Osteoblast (primary cell): ENCODE results near the gene PDE1C. TPM values are rescaled to one million over a fixed set of nuclear protein-coding genes. Genes with fewer than 3 reads are reported as not detected.

ENCODE experiments used
- DNase-seq: peaks from one replicate; pipeline ENCODE4 v3.0.0; 2011; ENCODE audit warnings: low spot score, mixed read lengths; ENCODE audit not compliant: insufficient read length; ENCODE audit errors: missing footprints
- H2AFZ ChIP-seq: 2 replicates; pipeline ENCODE4 v1.6.0; 2011; ENCODE audit warnings: mild to moderate bottlenecking, low read length
- H3K27ac ChIP-seq: 2 replicates; pipeline ENCODE4 v1.5.1; 2011; ENCODE audit warnings: mild to moderate bottlenecking, low read depth, low read length, moderate library complexity
- H3K27me3 ChIP-seq: 2 replicates; pipeline ENCODE4 v1.6.0; 2012; ENCODE audit warnings: mild to moderate bottlenecking, control low read depth, inconsistent platforms, low read length, moderate library complexity; ENCODE audit not compliant: insufficient read depth
- H3K36me3 ChIP-seq: 2 replicates; pipeline ENCODE4 v1.5.1; 2011; ENCODE audit warnings: mild to moderate bottlenecking, low read length, control low read depth, moderate library complexity; ENCODE audit not compliant: insufficient read depth
- H3K4me1 ChIP-seq: 2 replicates; pipeline ENCODE4 v1.5.1; 2011; ENCODE audit warnings: mild to moderate bottlenecking, low read length, control low read depth, moderate library complexity; ENCODE audit not compliant: insufficient read depth
- H3K4me2 ChIP-seq: 2 replicates; pipeline ENCODE4 v1.6.0; 2011; ENCODE audit warnings: mild to moderate bottlenecking, low read length; ENCODE audit not compliant: insufficient read depth
- H3K4me3 ChIP-seq: fragments of 200-600 bp; sonication (generic); 3 replicates; pipeline ENCODE4 v1.5.1; 2012; ENCODE audit warnings: mild to moderate bottlenecking, low read length, inconsistent platforms; ENCODE audit not compliant: insufficient read depth
- H3K79me2 ChIP-seq: 2 replicates; pipeline ENCODE4 v1.6.0; 2012; ENCODE audit warnings: mild to moderate bottlenecking, low read length, control low read depth, inconsistent platforms; ENCODE audit not compliant: insufficient read depth
- H3K9me3 ChIP-seq: 2 replicates; pipeline ENCODE4 v1.5.1; 2011; ENCODE audit warnings: low read depth, low read length, control low read depth
- H4K20me1 ChIP-seq: 2 replicates; pipeline ENCODE4 v1.6.0; 2012; ENCODE audit warnings: mild to moderate bottlenecking, low read length, control low read depth; ENCODE audit not compliant: insufficient read depth
- total RNA-seq: library from RNA; depleted of rRNA; stranded (reverse); fragments of >200 nt; gene quantifications from 2 replicates; pipeline ENCODE4 v1.2.3, GENCODE V29; 2012
- TF ChIP-seq, protein P1 (sequence below): IDR thresholded peaks from 2 replicates; pipeline ENCODE4 v1.5.1; 2011; ENCODE audit warnings: mild to moderate bottlenecking, low read depth, low read length, moderate library complexity; ENCODE audit errors: extremely low read depth

Gene PDE1C
- total RNA-seq, 1 donor: 149 TPM

DNA sequence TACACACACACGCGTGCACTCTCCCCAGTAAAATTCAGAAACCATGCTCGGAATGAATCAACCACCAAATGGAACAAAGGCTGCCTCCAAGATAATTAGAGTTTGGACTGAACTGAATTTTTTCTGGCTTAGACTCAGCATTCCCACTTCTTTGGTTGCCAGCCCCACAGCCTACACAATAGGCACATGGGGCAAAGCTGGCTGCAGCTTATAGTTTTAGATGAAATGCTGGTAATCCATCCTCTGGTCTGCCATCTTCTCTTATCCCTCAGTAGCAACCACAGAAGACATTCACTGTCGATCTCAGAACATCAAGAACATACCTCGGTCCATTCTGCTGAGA, 44.2 kb downstream of the PDE1C start:
- DNase-seq: no peak
- Histone ChIP-seq H3K27me3 (no peaks in the 10 kb centered on the region), H3K36me3 (peaks cover 14% of the 10 kb centered on the region), H3K4me3 (no peak overlapping the region), H3K79me2 (peaks cover 32% of the 10 kb centered on the region), H3K9me3 (no peaks in the 10 kb centered on the region), H2AFZ (no peak overlapping the region), H3K4me2 (no peak overlapping the region), H3K4me1 (peaks cover 10% of the 10 kb centered on the region), H3K27ac (no peak overlapping the region), H4K20me1 (no peaks in the 10 kb centered on the region)
- TF ChIP-seq, protein P1, sequence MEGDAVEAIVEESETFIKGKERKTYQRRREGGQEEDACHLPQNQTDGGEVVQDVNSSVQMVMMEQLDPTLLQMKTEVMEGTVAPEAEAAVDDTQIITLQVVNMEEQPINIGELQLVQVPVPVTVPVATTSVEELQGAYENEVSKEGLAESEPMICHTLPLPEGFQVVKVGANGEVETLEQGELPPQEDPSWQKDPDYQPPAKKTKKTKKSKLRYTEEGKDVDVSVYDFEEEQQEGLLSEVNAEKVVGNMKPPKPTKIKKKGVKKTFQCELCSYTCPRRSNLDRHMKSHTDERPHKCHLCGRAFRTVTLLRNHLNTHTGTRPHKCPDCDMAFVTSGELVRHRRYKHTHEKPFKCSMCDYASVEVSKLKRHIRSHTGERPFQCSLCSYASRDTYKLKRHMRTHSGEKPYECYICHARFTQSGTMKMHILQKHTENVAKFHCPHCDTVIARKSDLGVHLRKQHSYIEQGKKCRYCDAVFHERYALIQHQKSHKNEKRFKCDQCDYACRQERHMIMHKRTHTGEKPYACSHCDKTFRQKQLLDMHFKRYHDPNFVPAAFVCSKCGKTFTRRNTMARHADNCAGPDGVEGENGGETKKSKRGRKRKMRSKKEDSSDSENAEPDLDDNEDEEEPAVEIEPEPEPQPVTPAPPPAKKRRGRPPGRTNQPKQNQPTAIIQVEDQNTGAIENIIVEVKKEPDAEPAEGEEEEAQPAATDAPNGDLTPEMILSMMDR: no peak

DNA sequence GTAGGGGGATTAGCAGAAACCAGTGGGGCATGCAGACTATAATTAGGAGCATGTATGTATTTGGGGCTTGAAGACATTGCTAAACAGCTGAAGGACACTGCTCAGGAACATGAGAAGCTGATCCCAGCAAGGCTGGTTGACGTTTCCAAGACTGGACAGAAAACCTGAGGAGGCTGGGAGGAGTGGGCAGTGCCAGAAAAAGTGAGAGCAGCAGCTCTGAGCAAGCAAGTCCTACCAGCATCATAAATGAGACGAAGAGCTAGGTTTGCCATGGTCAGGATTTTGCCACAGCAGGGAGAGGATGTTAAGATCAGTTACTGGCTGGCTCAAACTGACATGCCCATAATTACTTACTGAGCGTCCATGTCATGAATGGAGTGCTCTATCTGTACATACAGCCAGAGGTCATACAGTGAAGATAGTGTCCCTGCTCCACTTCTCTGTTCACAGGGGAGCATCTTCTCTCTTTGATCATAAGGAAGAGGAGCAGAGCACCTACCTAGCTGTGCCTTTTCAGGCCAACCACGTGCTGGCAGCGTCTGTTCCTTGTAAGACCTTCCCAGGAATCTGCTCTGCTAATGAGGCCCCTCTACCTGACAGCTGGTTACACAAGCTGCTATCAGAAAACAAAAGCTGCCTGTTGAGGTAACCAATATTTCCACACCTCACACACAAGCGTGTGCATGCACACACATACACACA, 44.7 kb downstream of the PDE1C start:
- TF ChIP-seq, protein P1: no peak
- Histone ChIP-seq H3K27me3 (no peaks in the 10 kb centered on the region), H3K4me3 (no peak overlapping the region), H4K20me1 (no peaks in the 10 kb centered on the region), H3K27ac (no peak overlapping the region), H3K79me2 (peaks cover 28% of the 10 kb centered on the region), H3K4me2 (no peak overlapping the region), H2AFZ (no peak overlapping the region), H3K4me1 (peaks cover 10% of the 10 kb centered on the region), H3K36me3 (peaks cover 14% of the 10 kb centered on the region), H3K9me3 (no peaks in the 10 kb centered on the region)
- DNase-seq: no peak

DNA sequence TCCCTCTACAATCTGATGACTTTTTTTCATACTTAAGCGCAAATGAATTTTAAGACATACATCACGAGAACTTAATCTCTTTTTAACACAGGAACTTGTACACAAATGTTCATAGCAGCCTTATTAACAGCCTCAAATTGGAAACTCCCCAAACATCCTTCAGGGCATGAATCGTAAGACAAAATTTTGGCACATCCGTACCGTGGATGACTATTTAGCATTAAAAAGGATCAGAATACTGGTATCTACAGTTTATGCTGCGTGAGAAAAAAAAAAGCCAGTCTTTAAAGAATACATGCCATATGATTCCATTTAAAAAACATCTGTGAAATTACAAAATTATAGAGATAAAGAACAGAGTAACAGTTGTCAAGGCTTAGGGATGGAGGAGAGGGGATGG, 46.8 kb downstream of the PDE1C start:
- TF ChIP-seq, protein P1: no peak
- Histone ChIP-seq H3K27me3 (no peaks in the 10 kb centered on the region), H3K9me3 (no peaks in the 10 kb centered on the region), H3K79me2 (peaks cover 21% of the 10 kb centered on the region), H2AFZ (no peak overlapping the region), H3K4me1 (peaks cover 10% of the 10 kb centered on the region), H3K4me2 (no peak overlapping the region), H3K4me3 (no peak overlapping the region), H4K20me1 (no peaks in the 10 kb centered on the region), H3K27ac (no peak overlapping the region), H3K36me3 (peaks cover 8% of the 10 kb centered on the region)
- DNase-seq: no peak

DNA sequence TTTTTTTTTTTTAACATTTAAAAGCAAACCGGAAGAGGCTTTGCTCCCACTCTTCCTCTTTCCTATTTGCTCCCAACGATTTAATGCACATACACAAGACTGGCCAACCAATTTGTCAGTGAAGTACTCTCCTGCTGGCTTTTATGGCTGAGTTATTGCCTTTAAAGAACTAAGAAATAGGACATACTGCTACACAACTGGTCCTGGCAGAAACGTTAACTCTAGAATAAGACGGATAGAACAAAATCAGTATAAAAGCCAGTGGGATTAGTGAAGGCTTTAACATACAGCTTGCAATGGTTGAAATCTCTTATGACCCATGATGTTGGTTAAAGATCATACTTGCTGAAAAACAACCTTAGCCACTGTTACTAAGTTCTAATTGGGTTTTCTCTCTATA, 47.2 kb downstream of the PDE1C start:
- Histone ChIP-seq H2AFZ (no peak overlapping the region), H3K27me3 (no peaks in the 10 kb centered on the region), H3K4me3 (no peak overlapping the region), H3K36me3 (peaks cover 10% of the 10 kb centered on the region), H3K79me2 (peaks cover 24% of the 10 kb centered on the region), H3K9me3 (no peaks in the 10 kb centered on the region), H3K27ac (no peak overlapping the region), H3K4me2 (no peak overlapping the region), H3K4me1 (peaks cover 10% of the 10 kb centered on the region), H4K20me1 (no peaks in the 10 kb centered on the region)
- no peak for DNase-seq
- TF ChIP-seq, protein P1: no peak
